ENCODE results near the gene CYTL1. TPM values are rescaled to one million over a fixed set of nuclear protein-coding genes. Genes with fewer than 3 reads are reported as not detected.
A peak's percentile ranks its signal among the peaks of the same experiment; 100 is the strongest.
"Not testable (repeated sequence)": the region's sequence is repeated elsewhere in the genome, so short reads cannot be mapped to it uniquely, and the experiment has no call there.

Gene CYTL1, protein sequence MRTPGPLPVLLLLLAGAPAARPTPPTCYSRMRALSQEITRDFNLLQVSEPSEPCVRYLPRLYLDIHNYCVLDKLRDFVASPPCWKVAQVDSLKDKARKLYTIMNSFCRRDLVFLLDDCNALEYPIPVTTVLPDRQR
- polyA plus RNA-seq (2012; ENCODE audit: insufficient read depth, insufficient read length): not detected

DNA sequence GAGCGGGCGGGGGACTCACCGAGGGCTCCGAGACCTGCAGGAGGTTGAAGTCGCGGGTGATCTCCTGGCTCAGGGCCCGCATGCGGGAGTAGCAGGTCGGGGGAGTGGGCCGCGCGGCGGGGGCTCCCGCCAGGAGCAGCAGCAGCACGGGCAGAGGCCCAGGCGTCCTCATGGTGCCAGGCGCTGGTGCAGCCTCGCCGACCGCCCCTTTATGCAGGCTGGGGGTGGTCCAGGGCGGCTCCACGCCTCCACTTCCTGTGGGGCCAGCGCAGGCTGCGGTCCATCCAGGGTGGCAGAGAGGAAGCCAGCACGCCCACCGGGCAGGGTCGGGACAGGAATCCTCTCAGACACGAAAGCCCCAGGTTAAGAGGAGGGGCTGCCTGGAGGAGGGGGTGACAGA is at the start of gene CYTL1:
Gene CYTL1 (minus strand): TSS at position 185 of the 400 bp plus-strand sequence. CDS start 13 bp downstream, at position 172.
- H3K4me3 ChIP-seq (ENCODE audit: low read length): no peak within 1 kb of the TSS
- DNase-seq (ENCODE audit: low read depth, low spot score): no peak

DNA sequence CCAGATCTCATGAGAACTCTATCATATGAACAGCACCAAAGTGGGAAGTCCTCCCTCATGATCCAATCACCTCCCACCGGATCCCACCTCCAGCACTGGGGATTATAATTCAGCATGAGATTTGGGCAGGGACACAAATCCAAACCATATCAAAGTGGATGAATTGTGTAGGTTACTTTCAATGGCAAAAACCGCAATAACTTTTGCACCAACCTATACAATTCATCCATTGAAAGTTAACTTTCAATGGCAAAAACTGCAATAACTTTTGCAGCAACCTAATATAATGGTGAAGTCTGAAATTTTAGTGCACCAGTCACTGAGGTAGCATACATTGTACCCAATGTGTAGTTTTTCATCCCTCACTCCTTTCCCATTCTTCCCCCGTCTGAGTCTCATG is 48.6 kb upstream of the CYTL1 start:
- no peak for DNase-seq (ENCODE audit: low read depth, low spot score)
- no peak overlapping the region for H3K4me3 ChIP-seq (ENCODE audit: low read length)

DNA sequence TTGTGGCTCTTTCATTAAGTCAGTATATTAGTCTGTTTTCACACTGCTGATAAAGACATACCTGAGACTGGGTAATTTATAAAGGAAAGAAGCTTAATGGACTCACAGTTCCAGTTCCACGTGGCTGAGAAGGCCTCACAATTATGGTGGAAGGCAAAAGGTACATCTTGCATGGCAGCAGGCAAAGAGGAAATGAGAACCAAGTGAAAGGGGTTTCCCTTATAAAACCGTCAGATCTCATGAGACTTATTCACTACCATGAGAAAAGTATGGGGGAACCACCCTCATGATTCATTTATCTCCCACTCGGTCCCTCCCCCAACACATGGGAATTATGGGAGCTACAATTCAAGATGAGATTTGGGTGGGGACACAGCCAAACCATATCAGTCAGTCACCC is 47.7 kb upstream of the CYTL1 start:
- H3K4me3 ChIP-seq (ENCODE audit: low read length); DNase-seq (ENCODE audit: low read depth, low spot score): not testable (repeated sequence)

DNA sequence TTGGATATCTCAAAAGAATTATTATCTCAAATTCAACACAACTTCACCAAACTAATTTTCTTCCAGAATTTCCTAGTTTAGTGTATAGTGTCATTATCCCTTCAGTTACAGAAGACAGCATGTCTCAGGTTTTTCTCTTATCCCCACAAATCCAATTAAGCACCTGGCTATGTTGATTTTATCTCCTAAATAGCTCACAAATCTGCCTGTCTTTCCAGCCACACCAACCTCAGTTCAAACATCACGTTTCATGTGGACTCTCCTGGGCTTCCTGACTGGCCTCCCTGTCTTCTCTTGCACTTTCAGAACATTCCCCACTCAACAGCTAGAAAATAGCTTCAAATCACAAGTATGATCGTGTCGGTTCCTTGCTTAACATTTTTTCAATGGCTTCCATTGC is 46.8 kb upstream of the CYTL1 start:
- DNase-seq (ENCODE audit: low read depth, low spot score): no peak
- H3K4me3 ChIP-seq (ENCODE audit: low read length): no peak overlapping the region

DNA sequence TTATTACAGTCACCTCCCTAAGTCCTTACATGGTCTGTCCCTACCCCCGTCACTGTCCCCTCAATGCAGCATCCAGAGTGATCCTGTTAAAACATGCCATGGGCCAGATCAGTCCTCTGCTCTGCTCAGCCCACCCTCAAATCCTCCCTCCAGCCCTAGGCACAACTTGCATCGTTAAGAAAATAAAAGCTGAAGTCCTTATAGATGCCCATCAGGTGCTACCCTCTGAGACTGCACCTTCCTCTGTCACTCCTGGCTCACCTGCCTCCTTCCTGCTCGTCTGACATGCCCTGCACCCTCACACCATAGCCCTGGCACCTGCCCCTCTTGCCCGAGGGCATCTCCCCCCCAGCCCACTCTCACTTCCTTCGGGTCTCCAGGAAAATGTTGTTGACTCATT is 36.2 kb upstream of the CYTL1 start:
- no peak for DNase-seq (ENCODE audit: low read depth, low spot score)
- no peak overlapping the region for H3K4me3 ChIP-seq (ENCODE audit: low read length)

DNA sequence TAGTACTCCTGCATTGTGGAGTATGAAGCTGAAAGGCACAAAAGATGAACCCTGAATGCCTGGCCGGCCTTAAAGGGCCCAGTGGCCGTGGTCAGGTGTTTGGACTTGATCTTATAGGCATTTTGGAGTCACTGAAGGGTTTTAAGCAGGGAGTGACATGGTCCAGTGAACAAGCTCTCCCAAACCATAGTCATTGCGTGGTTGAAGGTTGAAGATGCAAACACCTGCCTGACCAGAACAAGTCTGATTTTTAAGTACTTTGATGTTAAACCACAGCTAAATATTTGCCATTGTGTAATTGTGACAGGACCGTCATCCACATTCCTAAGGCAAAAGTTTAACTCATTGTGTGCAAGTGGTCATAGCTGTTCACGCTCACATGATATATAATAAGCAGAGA is 35.3 kb upstream of the CYTL1 start:
- no peak overlapping the region for H3K4me3 ChIP-seq (ENCODE audit: low read length)

DNA sequence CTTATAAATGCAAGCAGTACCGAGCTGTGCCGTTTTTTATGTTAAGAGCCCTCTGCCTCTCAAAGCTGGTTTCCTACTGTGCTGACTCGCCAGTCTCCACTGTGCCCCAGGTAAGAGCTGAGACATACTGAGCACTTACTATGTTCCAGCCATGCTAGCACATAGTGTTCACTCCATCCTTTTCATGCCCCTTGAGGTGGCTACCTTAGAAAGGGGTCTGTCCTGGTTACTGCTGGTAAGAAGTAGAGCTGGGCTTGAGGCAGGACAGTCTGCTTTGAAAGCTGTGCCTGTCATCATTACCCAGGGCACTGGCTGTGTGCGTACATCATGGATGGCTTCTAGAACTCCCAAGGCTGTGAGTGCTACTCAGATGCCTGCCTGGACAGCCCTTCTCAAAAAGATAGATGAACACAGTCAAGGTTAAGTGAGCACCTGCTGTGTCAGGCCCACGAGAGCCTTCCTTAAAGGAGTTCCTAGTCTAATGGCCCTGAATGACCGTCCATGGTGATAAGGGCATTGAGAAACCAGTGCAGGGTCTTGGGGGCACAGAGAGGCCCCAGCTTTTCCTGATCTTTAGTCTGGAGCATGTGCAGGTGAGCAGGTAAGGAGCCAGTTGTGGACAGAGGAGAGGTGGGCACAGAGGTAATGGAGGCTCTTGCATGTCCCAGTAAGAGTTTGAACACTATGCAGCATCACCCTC is 33.6 kb upstream of the CYTL1 start:
- H3K4me3 ChIP-seq (ENCODE audit: low read length): no peak overlapping the region
- no peak for DNase-seq (ENCODE audit: low read depth, low spot score)

More for the DNA sequence above, 35.3 kb upstream of the CYTL1 start:
- no peak for DNase-seq (ENCODE audit: low read depth, low spot score)

DNA sequence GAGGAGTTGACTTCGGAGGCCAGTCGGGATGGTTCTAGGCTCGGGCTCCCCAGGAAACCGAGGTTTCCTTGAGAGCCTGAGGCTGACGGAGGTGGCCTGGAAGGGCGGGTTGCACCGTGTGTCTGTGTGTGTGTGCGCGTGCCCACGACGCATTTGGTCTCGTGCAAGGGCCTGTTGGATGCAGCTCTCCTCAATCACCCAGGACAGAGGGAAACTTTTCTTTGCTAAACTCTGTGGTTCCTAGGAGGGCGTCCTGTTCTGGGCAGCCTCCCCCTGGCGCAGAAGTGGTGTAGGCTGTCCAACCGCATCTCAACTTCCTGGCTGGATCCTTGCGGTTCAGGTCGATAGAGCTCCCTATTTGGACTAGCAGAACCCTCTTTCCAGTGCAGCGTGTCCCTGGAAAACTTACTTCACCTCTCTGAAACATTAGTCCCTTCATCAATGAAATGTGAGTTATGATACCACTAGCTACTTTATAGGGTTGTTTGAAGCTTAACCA is 33.0 kb upstream of the CYTL1 start:
- DNase-seq (ENCODE audit: low read depth, low spot score): no peak
- peak overlapping the region; percentile 58 for H3K4me3 ChIP-seq (ENCODE audit: low read length)

DNA sequence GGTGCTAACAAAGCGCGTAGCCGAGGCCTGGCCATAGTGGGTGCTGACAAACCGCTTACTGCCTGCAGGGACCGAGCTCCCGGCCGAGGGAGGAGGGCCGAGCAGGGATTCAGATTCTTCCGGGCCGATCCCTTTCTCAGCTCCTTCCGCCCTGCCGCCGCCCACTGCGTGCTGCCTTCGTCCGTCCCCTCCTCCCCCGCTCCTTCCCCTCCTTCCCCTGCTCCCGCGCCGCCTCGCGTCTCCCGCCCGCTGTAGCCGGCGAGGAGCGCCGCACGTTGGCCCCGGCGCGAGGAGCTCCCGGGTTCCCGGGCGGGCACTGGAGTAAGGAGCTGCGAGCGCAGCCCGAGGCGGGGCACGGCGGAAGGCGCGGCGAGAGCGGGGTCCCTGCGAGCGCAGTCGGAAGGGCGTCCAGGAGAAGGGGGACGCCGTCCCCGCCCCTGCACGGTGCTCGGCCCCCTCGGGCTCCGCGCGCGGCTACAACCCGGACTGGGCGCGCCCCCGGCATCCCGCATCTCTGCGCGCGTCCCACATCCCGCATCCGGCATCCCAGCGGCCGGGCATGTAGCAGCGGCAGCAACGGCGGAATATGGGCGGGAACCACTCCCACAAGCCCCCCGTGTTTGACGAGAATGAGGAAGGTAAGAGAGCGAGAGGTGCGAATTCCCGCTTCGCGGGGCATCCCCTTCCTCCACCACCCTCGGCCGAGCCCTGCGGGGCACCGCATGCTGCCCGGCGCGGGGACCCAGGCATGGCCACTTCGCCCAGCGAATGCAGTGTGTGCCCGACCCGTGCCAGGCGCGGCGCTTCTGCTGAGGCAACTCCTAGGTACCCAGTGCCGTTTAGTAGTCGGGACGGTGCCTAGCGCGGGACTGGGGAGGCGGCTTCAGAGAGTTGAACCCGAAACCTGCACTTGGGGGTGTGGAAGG is 32.3 kb upstream of the CYTL1 start, which contains the start of gene STK32B:
Gene STK32B (plus strand): TSS at position 203 of the 926 bp plus-strand sequence.
- no peak for DNase-seq (ENCODE audit: low read depth, low spot score)

DNA sequence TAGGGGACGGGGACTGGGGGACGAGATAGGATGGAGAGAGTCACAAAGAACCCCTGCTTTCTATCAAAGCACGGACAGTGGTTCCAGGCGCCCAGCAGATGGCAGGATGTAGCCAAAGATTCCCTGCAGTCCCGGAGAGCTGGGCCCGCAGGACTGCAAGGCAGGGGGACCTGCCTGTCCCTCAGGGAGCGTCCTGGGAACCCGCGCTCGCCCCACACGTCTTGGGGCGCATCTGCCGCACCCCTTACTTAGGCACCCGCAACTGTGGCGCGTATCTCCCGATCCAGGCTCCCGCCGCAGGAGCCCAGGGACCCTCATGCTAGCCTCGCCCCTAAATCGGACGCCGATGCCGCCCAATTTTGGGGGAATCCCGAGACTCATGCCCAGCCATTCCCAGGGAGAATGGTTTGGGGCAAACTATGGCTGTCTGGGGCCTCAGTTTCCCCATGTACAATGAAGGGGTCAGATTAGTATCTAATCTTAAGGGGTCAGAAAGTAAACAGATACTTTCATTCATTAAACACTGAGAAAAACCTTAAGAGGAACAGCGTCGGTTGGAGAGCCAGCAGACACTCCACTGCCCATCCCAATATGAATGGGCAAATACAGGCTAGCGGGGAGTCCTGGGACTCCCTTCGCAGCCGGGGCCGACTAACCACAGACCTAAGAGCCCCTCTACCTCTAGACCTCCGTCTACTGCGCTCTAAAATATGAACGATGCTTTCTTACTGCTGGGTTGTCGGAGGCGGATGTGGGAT is 31.4 kb upstream of the CYTL1 start:
- H3K4me3 ChIP-seq (ENCODE audit: low read length): peak overlapping the region; percentile 58
- no peak for DNase-seq (ENCODE audit: low read depth, low spot score)

More for the DNA sequence above, 32.3 kb upstream of the CYTL1 start, which contains the start of gene STK32B:
- H3K4me3 ChIP-seq (ENCODE audit: low read length): peak within 1 kb of the TSS; percentile 58

DNA sequence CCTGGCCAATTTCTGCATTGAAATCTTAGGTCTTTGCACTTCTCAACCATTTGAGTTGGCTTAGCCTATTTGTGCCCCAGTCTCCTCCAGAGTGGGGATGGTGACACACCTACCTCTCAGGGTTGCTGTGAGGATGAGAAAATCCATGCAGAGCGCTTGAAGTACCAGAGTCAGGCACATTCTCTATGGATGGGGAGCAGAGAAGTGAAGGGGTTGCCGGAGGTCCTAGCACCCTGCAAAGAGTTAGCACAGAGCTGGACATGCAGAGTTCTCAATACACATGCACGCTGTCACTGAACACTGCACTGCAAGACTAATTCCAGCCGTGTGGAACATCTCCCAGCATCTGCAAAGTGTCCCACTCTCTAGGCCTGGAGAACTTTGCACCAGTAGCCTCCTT is 29.5 kb upstream of the CYTL1 start:
- H3K4me3 ChIP-seq (ENCODE audit: low read length): no peak overlapping the region

DNA sequence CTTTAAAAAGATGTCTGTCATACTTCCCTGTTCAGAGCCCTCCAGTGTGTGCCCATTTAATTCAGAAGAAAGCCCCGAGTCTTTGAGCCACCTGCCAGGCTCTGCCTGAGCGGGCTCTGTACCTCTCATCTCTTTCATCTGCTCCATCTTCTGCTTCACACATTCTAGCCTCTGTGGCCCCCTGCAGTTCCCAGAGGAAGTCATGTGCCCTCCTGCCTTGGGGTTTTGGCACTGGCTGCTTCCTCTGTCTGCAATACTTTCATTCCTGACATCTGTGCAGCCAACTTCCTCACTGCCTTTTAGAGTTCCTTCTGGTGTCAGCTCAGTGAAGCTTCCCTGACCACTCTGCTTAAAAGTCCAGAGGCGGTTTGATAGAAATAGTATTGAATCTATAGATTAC is 25.8 kb upstream of the CYTL1 start:
- peak; percentile 78 for DNase-seq (ENCODE audit: low read depth, low spot score)
- no peak overlapping the region for H3K4me3 ChIP-seq (ENCODE audit: low read length)

More for the DNA sequence above, 29.5 kb upstream of the CYTL1 start:
- DNase-seq (ENCODE audit: low read depth, low spot score): no peak

DNA sequence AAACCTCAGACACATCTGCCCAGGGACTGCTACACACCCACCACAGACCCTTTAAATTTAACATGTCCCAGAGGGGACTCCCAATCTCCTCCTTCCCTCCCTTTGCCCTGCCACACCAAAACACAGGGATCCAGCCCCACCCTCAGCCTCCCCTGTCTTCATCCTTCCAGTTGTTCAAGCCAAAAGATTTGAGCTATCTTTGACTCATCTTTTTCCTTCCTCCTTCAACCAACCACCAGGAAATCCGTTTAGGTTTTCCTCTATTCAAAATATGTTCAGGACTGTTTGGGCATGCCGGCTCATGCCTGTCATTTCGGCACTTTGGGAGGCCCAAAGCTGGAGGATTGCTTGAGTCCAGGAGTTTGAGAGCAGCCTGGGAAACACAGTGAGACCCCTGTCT is 25.1 kb upstream of the CYTL1 start:
- DNase-seq (ENCODE audit: low read depth, low spot score): no peak
- H3K4me3 ChIP-seq (ENCODE audit: low read length): no peak overlapping the region

DNA sequence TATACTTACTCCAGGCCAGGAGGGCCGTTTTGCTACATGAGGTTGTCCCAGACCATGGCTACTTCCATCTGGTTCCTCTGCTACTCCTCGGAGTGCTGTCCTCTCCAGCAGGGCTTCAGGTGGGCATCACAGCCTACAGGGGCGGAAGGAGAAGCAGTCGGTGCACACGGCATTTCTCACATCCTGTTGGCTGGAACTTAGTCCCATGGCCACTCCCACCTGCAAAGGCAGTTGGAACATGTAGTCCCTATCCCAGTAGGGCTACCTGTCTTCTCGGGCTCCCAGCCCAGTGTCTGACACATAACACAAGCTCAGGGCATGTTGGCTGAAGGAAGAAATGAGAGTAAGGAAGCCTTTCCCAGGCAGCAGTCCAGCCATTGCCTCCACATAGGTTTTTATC is 24.3 kb upstream of the CYTL1 start:
- H3K4me3 ChIP-seq (ENCODE audit: low read length): no peak overlapping the region
- DNase-seq (ENCODE audit: low read depth, low spot score): no peak

DNA sequence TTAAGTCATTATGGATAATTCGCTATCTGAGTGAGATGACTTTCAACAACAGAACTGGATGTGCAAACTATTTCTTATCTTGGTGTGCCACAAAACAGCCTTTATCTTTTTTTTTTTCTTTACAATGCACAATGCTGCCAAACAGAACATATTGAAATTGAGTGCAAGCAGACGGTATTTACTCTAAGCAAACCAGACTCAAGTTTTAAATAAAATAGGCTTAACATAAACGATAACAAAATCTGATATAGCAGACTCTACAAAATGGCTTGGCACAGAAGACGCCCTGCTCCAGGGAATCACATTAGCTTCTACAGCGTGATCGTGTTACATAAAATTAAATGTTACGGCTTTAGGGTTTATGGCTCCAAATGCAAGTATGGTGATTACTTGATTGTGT is 22.4 kb upstream of the CYTL1 start:
- H3K4me3 ChIP-seq (ENCODE audit: low read length): no peak overlapping the region
- DNase-seq (ENCODE audit: low read depth, low spot score): no peak

DNA sequence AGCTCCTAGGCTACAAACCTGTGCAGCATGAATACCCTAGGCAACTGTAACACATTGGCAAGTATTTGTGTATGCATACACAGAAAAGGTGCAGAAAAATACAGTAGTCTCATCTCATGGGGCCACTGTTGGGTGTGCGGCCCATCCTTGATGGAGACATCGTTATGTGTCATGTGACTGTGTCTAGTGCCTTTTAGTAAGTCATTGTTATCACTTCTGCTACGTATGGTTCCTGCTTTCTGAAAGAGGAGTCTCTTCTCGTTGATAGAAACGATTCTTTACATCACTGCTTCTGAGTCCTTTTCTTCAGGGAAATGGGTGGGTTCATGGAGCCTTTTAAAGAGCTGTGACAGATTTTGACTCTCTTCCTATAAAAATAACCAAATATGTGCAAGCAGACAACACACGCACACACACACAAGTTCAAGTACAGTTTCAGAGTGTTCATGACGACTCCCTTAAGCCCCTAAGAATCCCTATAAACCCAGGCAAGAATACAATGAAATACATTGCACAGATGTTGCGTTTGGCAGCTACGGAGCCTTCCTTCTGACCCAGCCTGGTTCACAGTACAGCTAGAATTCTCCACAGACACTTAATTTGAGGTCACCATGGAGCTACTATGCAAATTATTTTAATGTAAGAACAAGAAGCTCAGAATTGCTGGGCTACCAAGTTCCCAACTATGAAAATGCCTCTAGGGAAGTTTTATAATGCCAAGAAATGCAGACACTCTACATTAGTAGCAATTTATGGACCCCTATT is 21.8 kb upstream of the CYTL1 start:
- DNase-seq (ENCODE audit: low read depth, low spot score): no peak

DNA sequence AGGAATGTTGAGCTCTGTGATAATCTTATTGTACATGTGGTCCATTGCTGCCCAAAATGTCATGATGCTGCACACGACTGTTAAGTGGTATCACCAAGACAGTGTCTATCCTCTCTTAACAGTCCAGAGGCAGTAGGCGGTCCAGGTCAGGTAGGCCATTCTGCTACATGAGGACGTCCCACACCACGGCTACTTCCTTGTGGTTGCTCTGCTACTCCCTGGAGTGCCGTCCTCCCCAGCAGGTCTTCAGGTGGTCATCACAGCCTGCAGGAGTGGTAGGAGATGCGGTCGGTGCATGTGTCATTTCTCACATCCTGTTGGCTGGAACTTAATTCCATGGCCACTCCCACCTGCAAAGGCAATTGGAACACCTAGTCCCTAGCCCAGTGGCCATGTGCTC is 20.5 kb upstream of the CYTL1 start:
- DNase-seq (ENCODE audit: low read depth, low spot score): no peak

More for the DNA sequence above, 21.8 kb upstream of the CYTL1 start:
- no peak overlapping the region for H3K4me3 ChIP-seq (ENCODE audit: low read length)

More for the DNA sequence above, 20.5 kb upstream of the CYTL1 start:
- H3K4me3 ChIP-seq (ENCODE audit: low read length): no peak overlapping the region

Measured in Jurkat, Clone E6-1 (cell line).